Measurements from ENCODE around the gene SLAMF1.

Gene SLAMF1

DNA sequence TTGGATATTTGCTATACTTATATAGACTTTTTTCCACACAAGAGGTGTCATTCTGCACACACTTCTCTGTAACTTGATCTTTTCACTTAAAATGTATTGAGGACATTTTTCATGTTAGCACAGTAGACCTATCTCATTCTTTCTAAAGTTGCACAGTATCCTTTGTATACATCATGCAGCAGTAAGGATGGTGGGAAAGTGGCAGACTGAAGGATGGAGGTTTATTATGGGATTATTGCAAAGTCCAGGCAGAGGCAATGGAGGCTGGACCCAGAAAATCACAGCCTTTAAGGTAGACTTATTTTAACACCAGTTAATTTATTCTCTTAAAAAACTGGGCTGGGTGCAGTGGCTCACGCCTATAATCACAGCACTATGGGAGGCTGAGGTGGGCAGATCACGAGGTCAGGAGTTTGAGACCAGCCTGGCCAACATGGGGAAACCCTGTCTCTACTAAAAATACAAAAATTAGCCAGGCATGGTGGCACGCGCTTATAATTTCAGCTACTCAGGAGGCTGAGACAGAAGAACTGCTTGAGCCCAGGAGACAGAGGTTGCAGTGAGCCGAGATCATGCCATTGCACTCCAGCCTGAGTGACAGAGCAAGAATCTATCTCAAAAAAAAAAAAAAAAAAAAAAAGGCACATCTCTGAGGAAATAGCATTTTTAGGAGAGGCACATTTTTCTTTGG lies 25.8 kb downstream of the SLAMF1 start:
- no peak overlapping the region for H3K27ac ChIP-seq (ENCODE audit: low read depth, low read length)
- H3K4me1 ChIP-seq (ENCODE audit: insufficient read depth, low read length), result no peaks in the 10 kb centered on the region
- no peak overlapping the region for H3K4me3 ChIP-seq (ENCODE audit: low read length)
- H3K36me3 ChIP-seq (ENCODE audit: insufficient read depth, low read length), result no peaks in the 10 kb centered on the region
- no peaks in the 10 kb centered on the region for H3K27me3 ChIP-seq (ENCODE audit: insufficient read depth, low read length)
- peaks cover 4% of the 10 kb centered on the region; the same call in 1 of the 2 replicates for H3K9me3 ChIP-seq (ENCODE audit: insufficient read depth, low read depth, low read length)
- 95% methylated on average over 5 of the region's 5 CpGs for WGBS
- no peak overlapping the region for H3K9ac ChIP-seq (ENCODE audit: low read depth, low read length)

DNA sequence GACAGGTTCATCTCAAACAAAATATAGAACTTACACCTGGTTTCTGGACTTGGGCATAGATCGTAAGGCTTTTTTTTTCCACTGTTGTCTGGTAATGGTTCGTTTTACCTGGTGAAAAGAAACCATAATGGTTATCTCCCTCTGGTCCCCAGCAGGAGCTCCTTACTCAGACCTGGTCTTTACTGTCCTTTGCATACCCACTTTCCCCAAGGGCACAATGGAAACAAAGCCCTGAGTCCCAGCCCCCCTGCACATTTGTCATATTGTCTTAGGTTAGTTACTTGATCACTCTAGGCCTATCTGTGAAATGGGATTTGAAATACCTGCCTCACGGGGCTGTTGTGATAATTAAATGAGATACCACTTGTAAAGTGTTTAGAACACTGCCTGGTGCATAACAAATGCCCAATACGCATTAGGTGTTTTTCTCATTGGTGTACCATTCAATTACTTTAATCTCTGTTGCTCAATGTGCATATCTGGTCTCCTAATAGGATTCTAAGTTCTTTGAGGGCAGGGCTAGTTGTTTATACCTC lies 27.0 kb downstream of the SLAMF1 start:
- Histone ChIP-seq H3K27ac (ENCODE audit: low read depth, low read length) (no peak overlapping the region), H3K9me3 (ENCODE audit: insufficient read depth, low read depth, low read length) (peaks cover 4% of the 10 kb centered on the region; the same call in 1 of the 2 replicates), H3K4me3 (ENCODE audit: low read length) (no peak overlapping the region), H3K27me3 (ENCODE audit: insufficient read depth, low read length) (no peaks in the 10 kb centered on the region), H3K4me1 (ENCODE audit: insufficient read depth, low read length) (no peaks in the 10 kb centered on the region), H3K36me3 (ENCODE audit: insufficient read depth, low read length) (no peaks in the 10 kb centered on the region), H3K9ac (ENCODE audit: low read depth, low read length) (no peak overlapping the region)
- WGBS, result 85% methylated on average over 4 of the region's 4 CpGs

- Histone ChIP-seq H3K9me3 (ENCODE audit: insufficient read depth, low read depth, low read length) (peaks cover 4% of the 10 kb centered on the region; the same call in 1 of the 2 replicates), H3K36me3 (ENCODE audit: insufficient read depth, low read length) (no peaks in the 10 kb centered on the region), H3K9ac (ENCODE audit: low read depth, low read length) (no peak overlapping the region), H3K27me3 (ENCODE audit: insufficient read depth, low read length) (no peaks in the 10 kb centered on the region), H3K27ac (ENCODE audit: low read depth, low read length) (no peak overlapping the region), H3K4me3 (ENCODE audit: low read length) (no peak overlapping the region), H3K4me1 (ENCODE audit: insufficient read depth, low read length) (no peaks in the 10 kb centered on the region)
- 93% methylated on average over 3 of the region's 3 CpGs for WGBS
Measured at GRCh38 chr1:160618763-160619274, 28.0 kb downstream of the SLAMF1 start.

DNA sequence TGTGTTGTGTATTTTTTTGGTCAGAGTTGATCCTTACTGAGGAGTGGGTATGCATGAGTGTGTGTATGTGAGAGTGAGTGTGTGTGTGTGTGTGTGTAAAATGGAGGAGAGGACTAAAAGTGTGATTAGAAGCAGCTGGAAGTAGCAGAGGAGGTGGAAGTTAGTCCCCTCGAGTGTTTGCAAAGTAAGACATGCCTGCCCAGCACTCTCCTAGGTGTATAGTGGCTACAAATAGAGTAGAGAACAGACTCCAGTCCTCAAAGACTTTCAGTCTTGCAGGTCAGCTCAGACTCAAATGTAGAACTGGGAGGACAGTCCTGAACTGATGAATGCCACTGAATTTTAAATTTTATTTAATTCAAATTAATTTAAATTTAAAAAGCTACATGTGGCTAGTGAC lies 28.5 kb downstream of the SLAMF1 start:
- Histone ChIP-seq H3K9me3 (ENCODE audit: insufficient read depth, low read depth, low read length) (peaks cover 4% of the 10 kb centered on the region; the same call in 1 of the 2 replicates), H3K4me3 (ENCODE audit: low read length) (no peak overlapping the region), H3K27me3 (ENCODE audit: insufficient read depth, low read length) (no peaks in the 10 kb centered on the region), H3K4me1 (ENCODE audit: insufficient read depth, low read length) (no peaks in the 10 kb centered on the region), H3K9ac (ENCODE audit: low read depth, low read length) (no peak overlapping the region), H3K36me3 (ENCODE audit: insufficient read depth, low read length) (no peaks in the 10 kb centered on the region), H3K27ac (ENCODE audit: low read depth, low read length) (no peak overlapping the region)
- WGBS, result 78% methylated on average over 1 of the region's 1 CpG

- H3K9ac ChIP-seq (ENCODE audit: low read depth, low read length), result no peak overlapping the region
- H3K27me3 ChIP-seq (ENCODE audit: insufficient read depth, low read length), result no peaks in the 10 kb centered on the region
- peaks cover 4% of the 10 kb centered on the region; the same call in 1 of the 2 replicates for H3K9me3 ChIP-seq (ENCODE audit: insufficient read depth, low read depth, low read length)
- H3K36me3 ChIP-seq (ENCODE audit: insufficient read depth, low read length), result no peaks in the 10 kb centered on the region
- 93% methylated on average over 2 of the region's 2 CpGs for WGBS
- no peak overlapping the region for H3K4me3 ChIP-seq (ENCODE audit: low read length)
- H3K4me1 ChIP-seq (ENCODE audit: insufficient read depth, low read length), result no peaks in the 10 kb centered on the region
- H3K27ac ChIP-seq (ENCODE audit: low read depth, low read length), result no peak overlapping the region
Measured at GRCh38 chr1:160615660-160616059, 31.2 kb downstream of the SLAMF1 start.

DNA sequence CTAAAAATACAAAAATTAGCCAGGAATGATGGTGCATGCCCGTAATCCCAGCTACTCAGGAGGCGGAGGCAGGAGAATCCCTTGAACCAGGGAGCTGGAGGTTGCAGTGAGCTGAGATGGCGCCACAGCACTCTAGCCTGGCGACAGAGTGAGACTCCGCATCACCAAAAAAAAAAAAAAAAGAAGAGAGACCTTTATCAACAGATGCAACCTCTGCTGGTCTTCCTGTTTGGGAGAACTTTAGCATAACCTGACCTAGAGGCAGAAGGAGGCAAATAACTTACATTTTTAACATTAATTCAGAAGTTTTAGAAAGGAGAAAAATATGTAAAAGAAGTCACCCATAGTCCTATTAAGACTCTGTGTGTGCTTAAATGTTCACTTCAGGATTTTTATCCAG lies 32.4 kb downstream of the SLAMF1 start:
- Histone ChIP-seq H3K9ac (ENCODE audit: low read depth, low read length) (no peak overlapping the region), H3K9me3 (ENCODE audit: insufficient read depth, low read depth, low read length) (peaks cover 4% of the 10 kb centered on the region; the same call in 1 of the 2 replicates), H3K36me3 (ENCODE audit: insufficient read depth, low read length) (no peaks in the 10 kb centered on the region), H3K4me1 (ENCODE audit: insufficient read depth, low read length) (no peaks in the 10 kb centered on the region), H3K4me3 (ENCODE audit: low read length) (no peak overlapping the region), H3K27me3 (ENCODE audit: insufficient read depth, low read length) (no peaks in the 10 kb centered on the region), H3K27ac (ENCODE audit: low read depth, low read length) (no peak overlapping the region)
- 89% methylated on average over 5 of the region's 5 CpGs for WGBS

- H3K9ac ChIP-seq (ENCODE audit: low read depth, low read length), result no peak overlapping the region
- no peaks in the 10 kb centered on the region for H3K27me3 ChIP-seq (ENCODE audit: insufficient read depth, low read length)
- H3K4me1 ChIP-seq (ENCODE audit: insufficient read depth, low read length), result no peaks in the 10 kb centered on the region
- WGBS, result 94% methylated on average over 6 of the region's 6 CpGs
- no peak overlapping the region for H3K4me3 ChIP-seq (ENCODE audit: low read length)
- no peaks in the 10 kb centered on the region for H3K36me3 ChIP-seq (ENCODE audit: insufficient read depth, low read length)
- H3K27ac ChIP-seq (ENCODE audit: low read depth, low read length), result no peak overlapping the region
- H3K9me3 ChIP-seq (ENCODE audit: insufficient read depth, low read depth, low read length), result no peaks in the 10 kb centered on the region
Measured at GRCh38 chr1:160612613-160613218, 34.1 kb downstream of the SLAMF1 start.

- H3K9me3 ChIP-seq (ENCODE audit: insufficient read depth, low read depth, low read length), result no peaks in the 10 kb centered on the region
- 70% methylated on average over 1 of the region's 1 CpG for WGBS
- H3K27me3 ChIP-seq (ENCODE audit: insufficient read depth, low read length), result no peaks in the 10 kb centered on the region
- no peak overlapping the region for H3K9ac ChIP-seq (ENCODE audit: low read depth, low read length)
- no peak overlapping the region for H3K27ac ChIP-seq (ENCODE audit: low read depth, low read length)
- no peaks in the 10 kb centered on the region for H3K4me1 ChIP-seq (ENCODE audit: insufficient read depth, low read length)
- no peaks in the 10 kb centered on the region for H3K36me3 ChIP-seq (ENCODE audit: insufficient read depth, low read length)
- no peak overlapping the region for H3K4me3 ChIP-seq (ENCODE audit: low read length)
Measured at GRCh38 chr1:160610569-160611242, 36.1 kb downstream of the SLAMF1 start.

- Histone ChIP-seq H3K4me3 (ENCODE audit: low read length) (no peak overlapping the region), H3K9me3 (ENCODE audit: insufficient read depth, low read depth, low read length) (no peaks in the 10 kb centered on the region), H3K27me3 (ENCODE audit: insufficient read depth, low read length) (no peaks in the 10 kb centered on the region), H3K36me3 (ENCODE audit: insufficient read depth, low read length) (no peaks in the 10 kb centered on the region), H3K4me1 (ENCODE audit: insufficient read depth, low read length) (no peaks in the 10 kb centered on the region), H3K27ac (ENCODE audit: low read depth, low read length) (no peak overlapping the region), H3K9ac (ENCODE audit: low read depth, low read length) (no peak overlapping the region)
Measured at GRCh38 chr1:160608941-160609340, 37.9 kb downstream of the SLAMF1 start.

- H3K27ac ChIP-seq (ENCODE audit: low read depth, low read length), result no peak overlapping the region
- no peaks in the 10 kb centered on the region for H3K27me3 ChIP-seq (ENCODE audit: insufficient read depth, low read length)
- no peak overlapping the region for H3K4me3 ChIP-seq (ENCODE audit: low read length)
- H3K9ac ChIP-seq (ENCODE audit: low read depth, low read length), result no peak overlapping the region
- no peaks in the 10 kb centered on the region for H3K9me3 ChIP-seq (ENCODE audit: insufficient read depth, low read depth, low read length)
- H3K36me3 ChIP-seq (ENCODE audit: insufficient read depth, low read length), result no peaks in the 10 kb centered on the region
- no peaks in the 10 kb centered on the region for H3K4me1 ChIP-seq (ENCODE audit: insufficient read depth, low read length)
- 0% methylated on average over 1 of the region's 2 CpGs for WGBS
Measured at GRCh38 chr1:160608514-160608913, 38.3 kb downstream of the SLAMF1 start.

DNA sequence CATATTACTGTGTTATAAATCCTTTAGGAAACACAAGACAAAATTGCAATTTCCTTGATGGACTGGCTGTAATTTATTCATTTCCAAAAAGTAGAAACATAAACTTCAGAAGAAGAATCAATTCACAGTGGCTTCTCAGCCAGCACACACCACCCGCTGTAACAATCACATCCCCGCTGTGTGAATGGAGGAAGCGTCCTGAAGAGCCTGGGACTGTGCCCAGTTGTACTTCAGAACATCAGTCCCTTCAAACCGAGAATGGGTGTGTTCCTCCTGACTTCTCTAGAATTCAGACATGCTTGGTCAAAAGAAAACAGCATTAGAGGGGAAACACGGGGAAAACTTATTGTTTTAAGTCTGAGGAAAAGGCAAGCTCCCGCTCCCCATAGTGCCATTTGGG lies 38.8 kb downstream of the SLAMF1 start:
- H3K9ac ChIP-seq (ENCODE audit: low read depth, low read length), result no peak overlapping the region
- WGBS, result 92% methylated on average over 6 of the region's 6 CpGs
- no peaks in the 10 kb centered on the region for H3K9me3 ChIP-seq (ENCODE audit: insufficient read depth, low read depth, low read length)
- H3K4me1 ChIP-seq (ENCODE audit: insufficient read depth, low read length), result no peaks in the 10 kb centered on the region
- no peak overlapping the region for H3K27ac ChIP-seq (ENCODE audit: low read depth, low read length)
- no peaks in the 10 kb centered on the region for H3K27me3 ChIP-seq (ENCODE audit: insufficient read depth, low read length)
- no peaks in the 10 kb centered on the region for H3K36me3 ChIP-seq (ENCODE audit: insufficient read depth, low read length)
- H3K4me3 ChIP-seq (ENCODE audit: low read length), result no peak overlapping the region

Data from HUES64 (cell line).